ENCODE measurements around the gene RAD23B.

- no peak for TF ChIP-seq POLR2A (IDR thresholded peaks at IDR 0.05)
- TF ChIP-seq, protein P1, sequence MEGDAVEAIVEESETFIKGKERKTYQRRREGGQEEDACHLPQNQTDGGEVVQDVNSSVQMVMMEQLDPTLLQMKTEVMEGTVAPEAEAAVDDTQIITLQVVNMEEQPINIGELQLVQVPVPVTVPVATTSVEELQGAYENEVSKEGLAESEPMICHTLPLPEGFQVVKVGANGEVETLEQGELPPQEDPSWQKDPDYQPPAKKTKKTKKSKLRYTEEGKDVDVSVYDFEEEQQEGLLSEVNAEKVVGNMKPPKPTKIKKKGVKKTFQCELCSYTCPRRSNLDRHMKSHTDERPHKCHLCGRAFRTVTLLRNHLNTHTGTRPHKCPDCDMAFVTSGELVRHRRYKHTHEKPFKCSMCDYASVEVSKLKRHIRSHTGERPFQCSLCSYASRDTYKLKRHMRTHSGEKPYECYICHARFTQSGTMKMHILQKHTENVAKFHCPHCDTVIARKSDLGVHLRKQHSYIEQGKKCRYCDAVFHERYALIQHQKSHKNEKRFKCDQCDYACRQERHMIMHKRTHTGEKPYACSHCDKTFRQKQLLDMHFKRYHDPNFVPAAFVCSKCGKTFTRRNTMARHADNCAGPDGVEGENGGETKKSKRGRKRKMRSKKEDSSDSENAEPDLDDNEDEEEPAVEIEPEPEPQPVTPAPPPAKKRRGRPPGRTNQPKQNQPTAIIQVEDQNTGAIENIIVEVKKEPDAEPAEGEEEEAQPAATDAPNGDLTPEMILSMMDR (IDR thresholded peaks at IDR 0.05) = no peak
Observed at GRCh38 chr9:107280543-107280942, 2.5 kb upstream of the RAD23B start.

All from tibial nerve (tissue), 3 donors.